ENCODE results near the gene CDK13.
"Not testable (repeated sequence)": the region's sequence is repeated elsewhere in the genome, so short reads cannot be mapped to it uniquely, and the experiment has no call there.

The CDK13 gene

GRCh38 chr7:40134428-40135316, 184.6 kb downstream of the CDK13 start, which contains the start of the genes MPLKIP and SUGCT:
Gene MPLKIP, minus strand, starts transcription at chr7:40134622. Its CDS starts 55 bp downstream, at chr7:40134567.
Gene SUGCT, plus strand, starts transcription at chr7:40135005.
- in situ Hi-C loops (cut with MboI; ENCODE audit: low sequenced_read_pairs, unreplicated experiment), result no loop called here
- DNase-seq (ENCODE audit: low spot score), result peak; percentile 95
- TF ChIP-seq, protein P1, sequence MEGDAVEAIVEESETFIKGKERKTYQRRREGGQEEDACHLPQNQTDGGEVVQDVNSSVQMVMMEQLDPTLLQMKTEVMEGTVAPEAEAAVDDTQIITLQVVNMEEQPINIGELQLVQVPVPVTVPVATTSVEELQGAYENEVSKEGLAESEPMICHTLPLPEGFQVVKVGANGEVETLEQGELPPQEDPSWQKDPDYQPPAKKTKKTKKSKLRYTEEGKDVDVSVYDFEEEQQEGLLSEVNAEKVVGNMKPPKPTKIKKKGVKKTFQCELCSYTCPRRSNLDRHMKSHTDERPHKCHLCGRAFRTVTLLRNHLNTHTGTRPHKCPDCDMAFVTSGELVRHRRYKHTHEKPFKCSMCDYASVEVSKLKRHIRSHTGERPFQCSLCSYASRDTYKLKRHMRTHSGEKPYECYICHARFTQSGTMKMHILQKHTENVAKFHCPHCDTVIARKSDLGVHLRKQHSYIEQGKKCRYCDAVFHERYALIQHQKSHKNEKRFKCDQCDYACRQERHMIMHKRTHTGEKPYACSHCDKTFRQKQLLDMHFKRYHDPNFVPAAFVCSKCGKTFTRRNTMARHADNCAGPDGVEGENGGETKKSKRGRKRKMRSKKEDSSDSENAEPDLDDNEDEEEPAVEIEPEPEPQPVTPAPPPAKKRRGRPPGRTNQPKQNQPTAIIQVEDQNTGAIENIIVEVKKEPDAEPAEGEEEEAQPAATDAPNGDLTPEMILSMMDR (IDR thresholded peaks at IDR 0.05; ENCODE audit: borderline replicate concordance, control extremely low read depth, extremely low read depth, insufficient read depth, missing control alignments), result peak; percentile 99

- no peak for DNase-seq (ENCODE audit: low spot score)
- in situ Hi-C loops (cut with MboI; ENCODE audit: low sequenced_read_pairs, unreplicated experiment), result no loop called here
- TF ChIP-seq, protein P1 (IDR thresholded peaks at IDR 0.05; ENCODE audit: borderline replicate concordance, control extremely low read depth, extremely low read depth, insufficient read depth, missing control alignments), result no peak
Measured at GRCh38 chr7:40135317-40135610, 185.2 kb downstream of the CDK13 start.

- TF ChIP-seq, protein P1 (IDR thresholded peaks at IDR 0.05; ENCODE audit: borderline replicate concordance, control extremely low read depth, extremely low read depth, insufficient read depth, missing control alignments), result no peak
Measured at GRCh38 chr7:40137563-40137962, 187.5 kb downstream of the CDK13 start.

DNA sequence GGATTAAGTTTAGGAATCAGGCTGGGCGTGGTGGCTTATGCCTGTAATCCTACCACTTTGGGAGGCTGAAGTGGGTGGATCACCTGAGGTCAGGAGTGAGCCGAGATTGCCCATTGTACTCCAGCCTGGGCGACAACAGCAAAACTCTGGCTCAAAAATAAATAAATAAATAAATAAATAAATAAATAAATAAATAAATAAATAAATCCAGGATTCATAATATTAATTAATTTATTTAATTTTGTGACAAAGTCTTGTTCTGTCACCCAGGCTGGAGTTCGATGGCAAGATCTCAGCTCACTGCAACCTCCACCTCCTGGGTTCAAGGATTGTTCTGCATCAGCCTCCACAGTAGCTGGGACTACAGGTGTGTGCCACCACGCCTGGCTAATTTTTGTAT, 188.9 kb downstream of the CDK13 start:
- no peak for DNase-seq (ENCODE audit: low spot score)
- in situ Hi-C loops (cut with MboI; ENCODE audit: low sequenced_read_pairs, unreplicated experiment), result no loop called here
- TF ChIP-seq, protein P1 (IDR thresholded peaks at IDR 0.05; ENCODE audit: borderline replicate concordance, control extremely low read depth, extremely low read depth, insufficient read depth, missing control alignments), result no peak

More at GRCh38 chr7:40137563-40137962, 187.5 kb downstream of the CDK13 start:
- in situ Hi-C loops (cut with MboI; ENCODE audit: low sequenced_read_pairs, unreplicated experiment), result no loop called here
- no peak for DNase-seq (ENCODE audit: low spot score)

GRCh38 chr7:40139891-40140290, 189.8 kb downstream of the CDK13 start:
- in situ Hi-C loops (cut with MboI; ENCODE audit: low sequenced_read_pairs, unreplicated experiment); DNase-seq (ENCODE audit: low spot score): not testable (repeated sequence)

DNA sequence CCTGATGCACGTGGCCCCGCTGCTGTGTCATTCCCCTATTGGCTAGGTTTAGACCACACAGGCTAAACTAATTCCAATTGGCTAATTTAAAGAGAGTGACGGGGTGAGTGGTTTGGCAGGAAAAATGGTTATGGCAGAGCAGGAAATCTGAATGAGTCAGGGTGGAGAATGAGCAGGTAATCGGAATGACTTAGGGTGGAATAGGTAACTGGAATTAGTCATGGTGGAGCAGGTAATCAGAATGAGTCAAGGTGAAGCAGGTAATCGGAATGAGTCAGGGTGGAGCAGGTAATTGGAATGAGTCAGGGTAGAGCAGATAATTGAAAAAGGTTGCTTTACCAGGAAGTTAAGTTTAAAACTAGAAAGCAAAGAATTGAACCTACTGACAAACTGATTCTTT, 191.9 kb downstream of the CDK13 start:
- in situ Hi-C loops (cut with MboI; ENCODE audit: low sequenced_read_pairs, unreplicated experiment); DNase-seq (ENCODE audit: low spot score): not testable (repeated sequence)

DNA sequence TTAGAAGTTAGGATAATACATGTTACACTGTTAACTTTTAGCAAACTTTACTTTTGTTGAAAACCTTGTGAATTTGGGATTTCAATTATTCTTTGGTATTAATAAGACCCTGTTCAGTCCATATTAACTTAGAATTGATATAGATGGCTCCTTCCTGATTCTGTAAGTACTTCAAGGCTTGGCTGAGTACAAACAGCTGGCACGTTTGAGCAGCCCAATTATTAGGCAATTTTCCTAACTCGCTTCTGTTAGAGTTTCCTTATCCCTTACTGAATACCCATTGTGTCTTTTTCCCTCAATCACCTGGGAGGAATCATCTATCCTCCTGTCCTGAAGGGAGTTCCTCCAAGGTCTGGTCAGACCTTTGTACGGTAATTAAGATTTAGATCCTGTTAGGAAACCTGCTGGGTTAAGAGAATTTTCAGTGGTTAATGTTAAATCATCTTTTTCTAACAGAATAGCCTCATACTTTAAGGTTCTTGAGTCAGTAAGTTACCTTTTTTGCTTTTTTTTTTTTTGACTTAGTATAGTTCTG, 195.6 kb downstream of the CDK13 start:
- DNase-seq (ENCODE audit: low spot score); in situ Hi-C loops (cut with MboI; ENCODE audit: low sequenced_read_pairs, unreplicated experiment): not testable (repeated sequence)

DNA sequence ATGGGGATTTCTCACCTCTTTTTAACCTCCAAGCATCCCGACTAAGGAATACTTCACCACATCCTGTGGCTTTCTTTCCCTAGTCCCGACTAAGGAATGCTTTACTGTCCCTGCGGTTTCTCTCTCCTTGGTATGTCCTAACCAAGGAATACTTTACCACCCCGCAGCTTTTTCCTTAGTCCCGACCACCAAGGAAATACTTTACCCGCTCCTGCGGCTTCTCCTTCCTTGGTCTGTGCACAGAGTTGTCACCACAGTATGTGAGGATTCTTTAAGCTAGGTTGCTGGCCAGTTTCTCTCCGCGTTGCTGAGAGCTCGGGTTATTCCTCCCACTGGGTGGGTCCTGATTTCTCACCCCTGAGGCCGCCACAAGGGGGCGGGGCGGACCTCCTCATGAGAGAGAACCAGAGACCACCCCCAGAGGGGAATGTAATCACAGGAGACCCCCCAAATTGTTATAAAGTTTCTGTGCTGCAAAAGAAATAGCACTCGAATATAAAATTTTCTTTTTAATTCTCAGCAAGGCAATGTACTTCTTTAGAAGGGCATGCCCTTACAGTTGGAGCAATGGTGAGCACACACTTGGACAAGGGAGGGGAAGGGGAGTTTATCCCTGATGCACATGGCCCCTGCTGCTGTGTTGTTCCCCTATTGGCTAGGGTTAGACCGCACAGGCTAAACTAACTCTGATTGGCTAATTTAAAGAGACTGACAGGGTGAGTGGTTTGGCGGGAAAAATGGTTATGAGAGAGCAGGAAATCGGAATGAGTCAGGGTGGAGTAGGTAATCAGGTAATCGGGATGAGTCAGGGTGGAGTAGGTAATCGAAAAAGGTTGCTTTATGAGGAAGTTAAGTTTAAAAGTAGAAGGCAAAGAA, 197.6 kb downstream of the CDK13 start:
- TF ChIP-seq, protein P1 (IDR thresholded peaks at IDR 0.05; ENCODE audit: borderline replicate concordance, control extremely low read depth, extremely low read depth, insufficient read depth, missing control alignments), result no peak
- in situ Hi-C loops (cut with MboI; ENCODE audit: low sequenced_read_pairs, unreplicated experiment), result no loop called here
- DNase-seq (ENCODE audit: low spot score), result no peak

DNA sequence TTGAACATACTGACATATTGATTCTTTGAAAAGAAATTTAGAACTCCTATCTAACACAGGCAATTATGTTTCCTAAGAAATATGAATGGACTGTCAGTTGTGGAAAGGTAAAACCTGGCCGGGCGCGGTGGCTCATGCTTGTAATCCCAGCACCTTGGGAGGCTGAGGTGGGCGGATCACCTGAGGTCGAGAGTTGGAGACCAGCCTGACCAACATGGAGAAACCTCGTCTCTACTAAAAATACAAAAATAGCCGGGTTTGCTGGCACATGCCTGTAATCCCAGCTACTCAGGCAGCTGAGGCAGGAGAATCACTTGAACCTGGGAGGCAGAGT, 198.2 kb downstream of the CDK13 start:
- in situ Hi-C loops (cut with MboI; ENCODE audit: low sequenced_read_pairs, unreplicated experiment); DNase-seq (ENCODE audit: low spot score): not testable (repeated sequence)

Measured in GM13976 (cell line).